Pulmonary artery endothelial cell (primary cell): ENCODE measurements around the gene KLHL24. TPM values are rescaled to one million over a fixed set of nuclear protein-coding genes. Genes with fewer than 3 reads are reported as not detected.
"Not testable (repeated sequence)": the region's sequence is repeated elsewhere in the genome, so short reads cannot be mapped to it uniquely, and the experiment has no call there.

ENCODE experiments used
- DNase-seq: peaks from one replicate; pipeline ENCODE4 v3.0.0-alpha.2; 2011; ENCODE audit warnings: low read depth, low spot score
- total RNA-seq: library from RNA; depleted of rRNA; stranded (reverse); fragments of >200 nt; gene quantifications from 2 replicates; pipeline ENCODE4 v1.2.3, GENCODE V29; 2014

The KLHL24 gene
- total RNA-seq, 1 donor from 2014 or later, result 53.9 TPM

- no peak for DNase-seq
These were observed 60.3 kb downstream of the KLHL24 start for GRCh38 chr3:183695569-183696364.

- no peak for DNase-seq
These were observed 61.7 kb downstream of the KLHL24 start for GRCh38 chr3:183697123-183697609.

GRCh38 chr3:183697610-183698317 is 62.3 kb downstream of the KLHL24 start, which contains the start of gene YEATS2:
YEATS2 (plus strand) TSS chr3:183697797; CDS start chr3:183715163, 17,366 bp downstream.
- no peak for DNase-seq

GRCh38 chr3:183698318-183698751 is 62.9 kb downstream of the KLHL24 start:
- DNase-seq, result no peak

- no peak for DNase-seq
These were observed 63.3 kb downstream of the KLHL24 start for GRCh38 chr3:183698756-183699155.

GRCh38 chr3:183699238-183699947 is 64.0 kb downstream of the KLHL24 start:
- no peak for DNase-seq

GRCh38 chr3:183701744-183702143 is 66.3 kb downstream of the KLHL24 start:
- DNase-seq, result no peak

GRCh38 chr3:183703892-183704291 is 68.5 kb downstream of the KLHL24 start:
- not testable (repeated sequence) for DNase-seq

GRCh38 chr3:183710231-183710630 is 74.8 kb downstream of the KLHL24 start:
- no peak for DNase-seq

- no peak for DNase-seq
These were observed 76.1 kb downstream of the KLHL24 start for GRCh38 chr3:183711516-183711915.

GRCh38 chr3:183714622-183715021 is 79.2 kb downstream of the KLHL24 start:
- no peak for DNase-seq

- no peak for DNase-seq
These were observed 82.6 kb downstream of the KLHL24 start for GRCh38 chr3:183718012-183718411.

- DNase-seq, result no peak
These were observed 90.0 kb downstream of the KLHL24 start for GRCh38 chr3:183725387-183725786.

GRCh38 chr3:183728204-183728603 is 92.8 kb downstream of the KLHL24 start:
- DNase-seq, result no peak

- DNase-seq, result no peak
These were observed 94.9 kb downstream of the KLHL24 start for GRCh38 chr3:183730361-183730760.

GRCh38 chr3:183731611-183732010 is 96.2 kb downstream of the KLHL24 start:
- DNase-seq, result no peak

GRCh38 chr3:183733553-183733952 is 98.1 kb downstream of the KLHL24 start:
- no peak for DNase-seq

Other genes with a start within 250 kb of the KLHL24 start
- gene MCF2L2, start 207.0 kb upstream of the KLHL24 start, total RNA-seq, result 0.53 and 1.2 TPM in 2 replicates
- 5.7 and 7.7 TPM in 2 replicates for gene KLHL6, start 79.9 kb upstream of the KLHL24 start, total RNA-seq
- 33.8 and 37.5 TPM in 2 replicates for gene YEATS2, start 62.2 kb downstream of the KLHL24 start, total RNA-seq
- gene MAP6D1, start 190.0 kb downstream of the KLHL24 start, total RNA-seq, result 2.2 and 2.9 TPM in 2 replicates
- gene PARL, start 249.3 kb downstream of the KLHL24 start, total RNA-seq, result 32.6 and 53.7 TPM in 2 replicates